Endothelial cell of umbilical vein (primary cell): ENCODE results near the gene SDC3. TPM values are rescaled to one million over a fixed set of nuclear protein-coding genes. Genes with fewer than 3 reads are reported as not detected.

Experiments
- BruUV-seq: library from RNA; stranded (reverse); fragments of 400-500 nt; replicated peaks from 2 replicates; lab custom pipeline; 2021; lab: Mats Ljungman, UMichigan
- CTCF ChIA-PET: fragments of 300-600, 350-600 bp; sonication (Branson Sonifier 250); formaldehyde crosslinking; loops from one replicate; lab custom pipeline; 2021; ENCODE audit warnings: antibody characterized with exemption, inconsistent platforms; lab: Charles Lee
- POLR2A ChIA-PET: fragments of 300-600, 350-600 bp; sonication (Branson Sonifier 250); formaldehyde crosslinking; loops from one replicate; lab custom pipeline; 2021; ENCODE audit warnings: antibody characterized with exemption, inconsistent platforms; lab: Charles Lee
- DNase-seq: peaks from one replicate; pipeline ENCODE4 v3.0.0-alpha.2; 2011; ENCODE audit warnings: low read depth, low spot score
- FAIRE-seq: peaks from 2 replicates; lab custom pipeline; 2011; peaks lifted over from hg19 to GRCh38; lab: Jason Lieb, UNC
- H2AFZ ChIP-seq: 2 replicates; pipeline ENCODE4 v1.6.0; 2012; ENCODE audit warnings: low read depth, low read length, control low read depth, inconsistent platforms
- H3K27ac ChIP-seq: 2 replicates; pipeline ENCODE4 v1.5.1; 2011; ENCODE audit warnings: low read depth, mild to moderate bottlenecking, control low read depth, low read length, moderate library complexity; ENCODE audit not compliant: insufficient read depth
- H3K27me3 ChIP-seq, 2 experiments: 2 replicates each; pipeline versions ENCODE4 v1.6.0 to v1.6.1; 2011; ENCODE audit warnings: low read length in 2 of 2, mixed read lengths in 1 of 2; ENCODE audit not compliant: control insufficient read depth in 2 of 2, insufficient read depth in 2 of 2
- H3K36me3 ChIP-seq, 2 experiments: 2 replicates in 1 of 2; 3 replicates in 1 of 2; pipeline ENCODE4 v1.5.1; 2011; ENCODE audit warnings: low read length in 2 of 2, mild to moderate bottlenecking in 1 of 2, moderate library complexity in 1 of 2; ENCODE audit not compliant: control insufficient read depth in 2 of 2, insufficient read depth in 2 of 2; ENCODE audit errors: extremely low read depth in 1 of 2
- H3K4me1 ChIP-seq: 3 replicates; pipeline ENCODE4 v1.5.1; 2011; ENCODE audit warnings: mild to moderate bottlenecking, low read length; ENCODE audit not compliant: control insufficient read depth, insufficient read depth; ENCODE audit errors: extremely low read depth
- H3K4me2 ChIP-seq: 2 replicates; pipeline ENCODE4 v1.6.1; 2011; ENCODE audit warnings: low read length, control low read depth, mixed read lengths; ENCODE audit not compliant: insufficient read depth
- H3K4me3 ChIP-seq, 3 experiments: fragments of 200-600 bp in 1 of 3; sonication (generic), shearing (Covaris generic) in 1 of 3; replicated peaks in 1 of 3; 2 replicates each; pipeline ENCODE4 v1.5.1; 2011 to 2016; ENCODE audit warnings: control low read depth in 3 of 3, low read length in 3 of 3, mild to moderate bottlenecking in 2 of 3, inconsistent platforms in 1 of 3, low read depth in 1 of 3, moderate library complexity in 1 of 3; ENCODE audit not compliant: insufficient read depth in 1 of 3
- H3K79me2 ChIP-seq: 2 replicates; pipeline ENCODE4 v1.6.0; 2012; ENCODE audit warnings: low read length, inconsistent platforms; ENCODE audit not compliant: control insufficient read depth, insufficient read depth
- H3K9ac ChIP-seq: replicated peaks from 2 replicates; pipeline ENCODE3; 2011; ENCODE audit warnings: low read length, control low read depth; ENCODE audit not compliant: insufficient read depth; ENCODE audit errors: extremely low read depth
- H3K9me1 ChIP-seq: replicated peaks from 3 replicates; pipeline ENCODE4 v1.6.0; 2011; ENCODE audit warnings: mild to moderate bottlenecking, low read length; ENCODE audit not compliant: control insufficient read depth, insufficient read depth; ENCODE audit errors: extremely low read depth
- H3K9me3 ChIP-seq: replicated peaks from 2 replicates; pipeline ENCODE4 v1.5.1; 2012; ENCODE audit warnings: low read length, inconsistent platforms; ENCODE audit not compliant: control insufficient read depth, insufficient read depth
- H4K20me1 ChIP-seq: replicated peaks from 2 replicates; pipeline ENCODE3; 2011; ENCODE audit warnings: mild to moderate bottlenecking, low read length; ENCODE audit not compliant: control insufficient read depth, insufficient read depth; ENCODE audit errors: extremely low read depth
- EZH2 ChIP-seq: IDR thresholded peaks from 2 replicates; pipeline ENCODE4 v1.6.1; 2012; ENCODE audit warnings: borderline replicate concordance, low read depth, mild to moderate bottlenecking, moderate library complexity, low read length, inconsistent platforms; ENCODE audit not compliant: severe bottlenecking
- FOS ChIP-seq: IDR thresholded peaks from 2 replicates; pipeline ENCODE4 v1.6.1; 2011; ENCODE audit warnings: mild to moderate bottlenecking, low read length, moderate library complexity, borderline replicate concordance; ENCODE audit not compliant: insufficient read depth
- GATA2 ChIP-seq: IDR thresholded peaks from 2 replicates; pipeline ENCODE4 v1.7.0; 2011; ENCODE audit warnings: low read depth, mild to moderate bottlenecking, moderate library complexity, mixed read lengths, low read length; ENCODE audit not compliant: insufficient read length, insufficient read depth
- JUN ChIP-seq: IDR thresholded peaks from 2 replicates; pipeline ENCODE4 v1.6.1; 2011; ENCODE audit warnings: borderline replicate concordance, low read depth; ENCODE audit not compliant: insufficient read length, insufficient read depth
- MYC ChIP-seq: IDR thresholded peaks from one replicate; pipeline ENCODE4 v1.6.1; 2011; ENCODE audit warnings: mild to moderate bottlenecking, low read depth, low read length
- POLR2A ChIP-seq: IDR thresholded peaks from 2 replicates; pipeline ENCODE4 v1.6.1; 2012; ENCODE audit warnings: low read depth, mild to moderate bottlenecking, control low read depth, low read length
- POLR2AphosphoS5 ChIP-seq: IDR thresholded peaks from 2 replicates; pipeline ENCODE4 v1.6.1; 2012; ENCODE audit warnings: low read depth, mild to moderate bottlenecking, control low read depth, low read length, moderate library complexity; ENCODE audit not compliant: insufficient read depth
- dilution Hi-C: fragments of 300-500 bp; cut with MboI; formaldehyde crosslinking; loops from one replicate; pipeline ENCODE4 v1.15.0; 2019; ENCODE audit warnings: low sequenced_read_pairs; ENCODE audit not compliant: extremely low pct_ligation_motif_present
- intact Hi-C: fragments of 100-400 bp; cut with micrococcal nuclease; formaldehyde crosslinking; loops from one replicate; pipeline ENCODE4 v1.10.0; 2022
- polyA plus RNA-seq, 4 experiments: library from polyadenylated mRNA; depleted of rRNA in 3 of 4; stranded (reverse) in 3 of 4; unstranded in 1 of 4; fragments of >200 nt; gene quantifications; 2 replicates each; pipeline versions ENCODE4 v1.2.1 to v1.2.3, GENCODE V29; 2011 to 2012; ENCODE audit warnings: missing spikeins in 1 of 4
- total RNA-seq: library from RNA; stranded (reverse); gene quantifications from 2 replicates; pipeline ENCODE4 v1.2.3, GENCODE V29; 2021
- TF ChIP-seq, protein P1 (sequence below): IDR thresholded peaks from 2 replicates; pipeline ENCODE4 v1.6.1; 2011; ENCODE audit not compliant: insufficient read depth, insufficient read length
- TF ChIP-seq, protein P2 (sequence below), 2 donors: IDR thresholded peaks; 1 replicate in 1 of 2; 2 replicates in 1 of 2; pipeline ENCODE4 v1.5.1; 2011; ENCODE audit warnings: low read length in 2 of 2, mild to moderate bottlenecking in 2 of 2, moderate library complexity in 2 of 2, control low read depth in 1 of 2, inconsistent platforms in 1 of 2, low read depth in 1 of 2; ENCODE audit not compliant: insufficient read depth in 1 of 2; ENCODE audit errors: extremely low read depth in 1 of 2

Gene SDC3
- total and polyA plus RNA-seq, 2 donors (not counting 3 experiments of a cell fraction or from before 2014, with no cell fraction given), result 7.1 to 25.9 TPM

DNA sequence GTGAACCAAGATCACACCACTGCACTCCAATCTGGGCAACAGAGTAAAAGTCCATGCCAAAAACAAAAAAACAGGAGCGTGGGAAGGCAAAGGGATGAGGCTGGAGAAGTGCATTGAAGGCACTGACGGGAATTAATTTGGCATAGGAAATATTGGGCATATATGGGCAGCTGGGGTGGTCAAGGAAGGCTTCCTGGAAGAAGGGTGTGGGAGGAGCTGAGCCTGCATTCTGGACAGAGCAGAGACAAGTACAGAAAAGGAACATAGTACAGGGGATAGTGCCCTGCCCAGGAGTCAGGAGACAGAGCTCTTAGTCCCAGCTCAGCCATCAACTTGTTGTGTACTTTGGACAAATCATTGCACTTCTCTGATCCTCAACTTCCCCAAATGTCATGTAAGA lies 11.7 kb downstream of the SDC3 start:
- Histone ChIP-seq H4K20me1 (no peaks in the 10 kb centered on the region), H3K4me2 (no peak overlapping the region)
- BruUV-seq, result no TSS peak

DNA sequence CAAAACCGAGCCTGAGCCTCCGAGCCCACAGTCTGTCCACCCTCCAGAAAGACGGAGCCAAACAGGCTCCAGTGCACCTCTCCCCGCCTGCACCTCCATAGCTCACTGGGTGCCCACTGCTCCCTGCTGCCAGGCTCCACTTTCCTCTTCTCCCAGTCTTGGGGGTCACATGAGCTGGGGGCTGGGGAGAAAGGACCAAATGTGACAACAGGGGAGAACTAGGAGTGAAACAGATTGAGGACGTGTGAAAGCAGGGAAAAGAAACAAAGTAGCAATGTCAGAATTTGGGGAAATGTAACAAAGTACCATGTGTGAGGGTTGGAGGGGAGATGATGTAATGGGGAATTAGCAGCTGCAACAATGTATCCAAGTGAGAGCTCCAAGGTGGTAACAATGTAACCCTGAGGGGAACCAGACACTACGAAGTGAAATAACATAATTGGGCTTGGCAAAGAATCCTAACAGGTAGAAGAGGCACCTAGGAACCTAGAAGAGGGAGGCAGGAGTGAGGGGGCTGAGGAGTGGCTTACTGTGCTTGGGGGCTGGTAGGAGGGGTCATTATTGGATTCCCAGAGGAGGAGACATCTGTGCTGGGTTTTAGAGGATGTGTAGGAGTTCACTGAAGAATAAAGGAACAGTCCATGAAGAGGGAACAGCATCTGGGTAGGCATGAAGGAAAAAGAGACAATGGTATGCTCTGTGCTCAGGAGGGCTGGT lies 12.5 kb downstream of the SDC3 start:
- dilution Hi-C loops (no loop called here), intact Hi-C loops (no loop called here)
- Histone ChIP-seq H3K27me3 (no peaks in the 10 kb centered on the region), H3K36me3 (no peaks in the 10 kb centered on the region), H3K79me2 (no peaks in the 10 kb centered on the region), H3K4me2 (no peak overlapping the region), H4K20me1 (no peaks in the 10 kb centered on the region), H2AFZ (no peak overlapping the region), H3K4me3 (no peak overlapping the region), H3K4me1 (no peaks in the 10 kb centered on the region), H3K9me1 (no peaks in the 10 kb centered on the region), H3K9me3 (no peaks in the 10 kb centered on the region), H3K27ac (no peak overlapping the region), H3K9ac (no peak overlapping the region)
- CTCF ChIA-PET, result interaction anchor here (1.0 kb wide), 1 partner anchor 15 kb away, joined by 4 read pairs; no protein-coding TSS in a partner anchor
- TF ChIP-seq POLR2A, result no peak
- TF ChIP-seq, protein P1, sequence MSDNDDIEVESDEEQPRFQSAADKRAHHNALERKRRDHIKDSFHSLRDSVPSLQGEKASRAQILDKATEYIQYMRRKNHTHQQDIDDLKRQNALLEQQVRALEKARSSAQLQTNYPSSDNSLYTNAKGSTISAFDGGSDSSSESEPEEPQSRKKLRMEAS, result no peak
- TF ChIP-seq POLR2AphosphoS5, result no peak
- TF ChIP-seq, protein P2, sequence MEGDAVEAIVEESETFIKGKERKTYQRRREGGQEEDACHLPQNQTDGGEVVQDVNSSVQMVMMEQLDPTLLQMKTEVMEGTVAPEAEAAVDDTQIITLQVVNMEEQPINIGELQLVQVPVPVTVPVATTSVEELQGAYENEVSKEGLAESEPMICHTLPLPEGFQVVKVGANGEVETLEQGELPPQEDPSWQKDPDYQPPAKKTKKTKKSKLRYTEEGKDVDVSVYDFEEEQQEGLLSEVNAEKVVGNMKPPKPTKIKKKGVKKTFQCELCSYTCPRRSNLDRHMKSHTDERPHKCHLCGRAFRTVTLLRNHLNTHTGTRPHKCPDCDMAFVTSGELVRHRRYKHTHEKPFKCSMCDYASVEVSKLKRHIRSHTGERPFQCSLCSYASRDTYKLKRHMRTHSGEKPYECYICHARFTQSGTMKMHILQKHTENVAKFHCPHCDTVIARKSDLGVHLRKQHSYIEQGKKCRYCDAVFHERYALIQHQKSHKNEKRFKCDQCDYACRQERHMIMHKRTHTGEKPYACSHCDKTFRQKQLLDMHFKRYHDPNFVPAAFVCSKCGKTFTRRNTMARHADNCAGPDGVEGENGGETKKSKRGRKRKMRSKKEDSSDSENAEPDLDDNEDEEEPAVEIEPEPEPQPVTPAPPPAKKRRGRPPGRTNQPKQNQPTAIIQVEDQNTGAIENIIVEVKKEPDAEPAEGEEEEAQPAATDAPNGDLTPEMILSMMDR (IDR thresholded peaks at IDR 0.05; ENCODE audit: extremely low read depth in 1 of 2, insufficient read depth in 1 of 2, low read depth in 1 of 2, low read length in 2 of 2), result no peak
- TF ChIP-seq JUN, result no peak
- TF ChIP-seq MYC, result no peak
- TF ChIP-seq EZH2, result no peak
- no peak for TF ChIP-seq FOS
- no peak for TF ChIP-seq GATA2
- POLR2A ChIA-PET, result no interaction called here
- DNase-seq (no peak), FAIRE-seq (no peak)
- no TSS peak for BruUV-seq

More for the DNA sequence above, 11.7 kb downstream of the SDC3 start:
- no peak overlapping the region for H3K27ac ChIP-seq
- no peaks in the 10 kb centered on the region for H3K9me3 ChIP-seq
- dilution Hi-C loops (no loop called here), intact Hi-C loops (no loop called here)
- POLR2A ChIA-PET, result no interaction called here
- H3K9ac ChIP-seq, result no peak overlapping the region
- DNase-seq (no peak), FAIRE-seq (peak; percentile 55)
- CTCF ChIA-PET, result interaction anchor here (1.2 to 3.5 kb wide), 2 partner anchors 96 to 117 kb away, joined by 3 to 12 read pairs; no protein-coding TSS in a partner anchor
- no peaks in the 10 kb centered on the region for H3K27me3 ChIP-seq
- H3K9me1 ChIP-seq, result no peaks in the 10 kb centered on the region
- H2AFZ ChIP-seq, result no peak overlapping the region
- H3K36me3 ChIP-seq, result no peaks in the 10 kb centered on the region
- peaks cover 1% of the 10 kb centered on the region for H3K4me1 ChIP-seq
- no peak overlapping the region for H3K4me3 ChIP-seq
- TF ChIP-seq POLR2AphosphoS5 (no peak), FOS (no peak), MYC (no peak), POLR2A (no peak), EZH2 (no peak), JUN (no peak)
- TF ChIP-seq, protein P1, result no peak
- H3K79me2 ChIP-seq, result no peaks in the 10 kb centered on the region
